SK-N-SH treated with all-trans-retinoic acid at 6 μM for 48 hours (cell line): Measurements from ENCODE around the gene GPSM1.

Source experiments
- ATAC-seq: fragments of 200-7000 bp; cut with Tn5 transposase; 3 replicates; pipeline ENCODE4 v1.9.1; 2020; ENCODE audit warnings: mild to moderate bottlenecking, moderate library complexity
- ARNTL ChIP-seq: fragments of 450-650 bp; formaldehyde crosslinking; IDR thresholded peaks from 2 replicates; pipeline ENCODE4 v1.5.0; 2020; ENCODE audit warnings: low read depth, mild to moderate bottlenecking, moderate library complexity, borderline replicate concordance
- BACH2 ChIP-seq: fragments of 250-450 bp; sonication (Bioruptor Pico); IDR thresholded peaks from 2 replicates; pipeline ENCODE4 v1.9.0; 2021; ENCODE audit warnings: mild to moderate bottlenecking, borderline replicate concordance
- CREB5 ChIP-seq: fragments of 250-450 bp; sonication (Bioruptor Pico); IDR thresholded peaks from 2 replicates; pipeline ENCODE4 v1.5.1; 2020; ENCODE audit warnings: low read depth, mild to moderate bottlenecking, moderate library complexity
- CSDC2 ChIP-seq: fragments of 250-450 bp; sonication (Bioruptor Pico); IDR thresholded peaks from 2 replicates; pipeline ENCODE4 v1.5.0; 2020; ENCODE audit warnings: mild to moderate bottlenecking, moderate library complexity
- CSRNP3 ChIP-seq: fragments of 250-450 bp; sonication (Bioruptor Pico); IDR thresholded peaks from 2 replicates; pipeline ENCODE4 v1.5.1; 2021; ENCODE audit warnings: mild to moderate bottlenecking, moderate library complexity
- ESRRG ChIP-seq: fragments of 250-450 bp; sonication (Bioruptor Pico); IDR thresholded peaks from 2 replicates; pipeline ENCODE4 v1.6.1; 2021; ENCODE audit warnings: mild to moderate bottlenecking
- GLIS3 ChIP-seq: fragments of 250-450 bp; sonication (Bioruptor Pico); IDR thresholded peaks from 2 replicates; pipeline ENCODE4 v1.5.0; 2020; ENCODE audit warnings: mild to moderate bottlenecking, moderate library complexity
- ISL1 ChIP-seq: fragments of 250-450 bp; sonication (Bioruptor Pico); IDR thresholded peaks from 2 replicates; pipeline ENCODE4 v2.1.2; 2022; ENCODE audit warnings: mild to moderate bottlenecking, moderate library complexity
- OSR1 ChIP-seq: fragments of 250-450 bp; sonication (Bioruptor Pico); IDR thresholded peaks from 2 replicates; pipeline ENCODE4 v1.8.0; 2022; ENCODE audit warnings: moderate library complexity, mild to moderate bottlenecking, inconsistent platforms
- PATZ1 ChIP-seq: fragments of 250-450 bp; sonication (Bioruptor Pico); IDR thresholded peaks from 2 replicates; pipeline ENCODE4 v1.8.0; 2020; ENCODE audit warnings: mild to moderate bottlenecking, moderate library complexity, borderline replicate concordance
- POU6F1 ChIP-seq: fragments of 250-450 bp; sonication (Bioruptor Pico); IDR thresholded peaks from 2 replicates; pipeline ENCODE4 v1.8.0; 2021; ENCODE audit warnings: low read depth, mild to moderate bottlenecking, moderate library complexity, borderline replicate concordance
- PPARA ChIP-seq: fragments of 250-450 bp; sonication (Bioruptor Pico); IDR thresholded peaks from 2 replicates; pipeline ENCODE4 v1.5.0; 2020; ENCODE audit warnings: mild to moderate bottlenecking, borderline replicate concordance
- RARB ChIP-seq: fragments of 250-450 bp; sonication (Bioruptor Pico); IDR thresholded peaks from 2 replicates; pipeline ENCODE4 v1.8.0; 2021; ENCODE audit warnings: mild to moderate bottlenecking, moderate library complexity
- SNAI2 ChIP-seq: fragments of 250-450 bp; sonication (Bioruptor Pico); IDR thresholded peaks from 2 replicates; pipeline ENCODE4 v1.5.0; 2020; ENCODE audit warnings: mild to moderate bottlenecking, moderate library complexity
- TCF4 ChIP-seq: fragments of 250-450 bp; sonication (Bioruptor Pico); IDR thresholded peaks from 2 replicates; pipeline ENCODE4 v1.8.0; 2021; ENCODE audit warnings: mild to moderate bottlenecking, moderate library complexity, borderline replicate concordance
- TOX ChIP-seq: fragments of 250-450 bp; sonication (Bioruptor Pico); IDR thresholded peaks from 2 replicates; pipeline ENCODE4 v1.8.0; 2021; ENCODE audit warnings: mild to moderate bottlenecking, moderate library complexity, borderline replicate concordance
- TSHZ2 ChIP-seq: fragments of 250-450 bp; sonication (Bioruptor Pico); IDR thresholded peaks from 2 replicates; pipeline ENCODE4 v1.5.0; 2020; ENCODE audit warnings: mild to moderate bottlenecking, moderate library complexity
- ZC3H10 ChIP-seq: fragments of 250-450 bp; sonication (Bioruptor Pico); IDR thresholded peaks from 2 replicates; pipeline ENCODE4 v1.5.1; 2021; ENCODE audit warnings: mild to moderate bottlenecking, moderate library complexity
- ZFP3 ChIP-seq: fragments of 250-450 bp; sonication (Bioruptor Pico); IDR thresholded peaks from 2 replicates; pipeline ENCODE4 v1.5.0; 2020; ENCODE audit warnings: mild to moderate bottlenecking, moderate library complexity
- ZNF565 ChIP-seq: fragments of 450-650 bp; formaldehyde crosslinking; conservative IDR thresholded peaks from 2 replicates; pipeline ENCODE4 v1.5.0; 2020; ENCODE audit warnings: low read depth, mild to moderate bottlenecking, moderate library complexity
- ZNF70 ChIP-seq: fragments of 450-650 bp; formaldehyde crosslinking; IDR thresholded peaks from 2 replicates; pipeline ENCODE4 v1.5.0; 2020; ENCODE audit warnings: mild to moderate bottlenecking, moderate library complexity
- ZNF8 ChIP-seq: fragments of 450-650 bp; formaldehyde crosslinking; IDR thresholded peaks from 2 replicates; pipeline ENCODE4 v1.5.0; 2020; ENCODE audit warnings: mild to moderate bottlenecking, moderate library complexity

Gene GPSM1

GRCh38 chr9:136333486-136333885, 6.1 kb downstream of the GPSM1 start:
- no peak for ATAC-seq
- TF ChIP-seq POU6F1 (no peak), ZNF565 (CRISPR knock-in tag) (no peak), ESRRG (CRISPR knock-in tag) (no peak), ZNF70 (CRISPR knock-in tag) (no peak), CREB5 (CRISPR knock-in tag) (no peak), TSHZ2 (CRISPR knock-in tag) (no peak), TOX (CRISPR knock-in tag) (no peak), GLIS3 (CRISPR knock-in tag) (no peak), OSR1 (CRISPR knock-in tag) (no peak), ZC3H10 (CRISPR knock-in tag) (no peak), ZFP3 (no peak), BACH2 (no peak), RARB (CRISPR knock-in tag) (no peak), ZNF8 (CRISPR knock-in tag) (no peak), TCF4 (CRISPR knock-in tag) (no peak), CSRNP3 (CRISPR knock-in tag) (no peak), SNAI2 (no peak), PPARA (CRISPR knock-in tag) (no peak), ISL1 (no peak)

GRCh38 chr9:136334541-136334940, 7.2 kb downstream of the GPSM1 start:
- ATAC-seq = no peak
- TF ChIP-seq ESRRG (CRISPR knock-in tag) = no peak
- no peak for TF ChIP-seq POU6F1
- TF ChIP-seq PPARA (CRISPR knock-in tag) = no peak
- TF ChIP-seq TSHZ2 (CRISPR knock-in tag) = no peak
- no peak for TF ChIP-seq RARB (CRISPR knock-in tag)
- TF ChIP-seq OSR1 (CRISPR knock-in tag) = no peak
- no peak for TF ChIP-seq ZNF565 (CRISPR knock-in tag)
- TF ChIP-seq CSRNP3 (CRISPR knock-in tag) = no peak
- TF ChIP-seq ZFP3 = no peak
- TF ChIP-seq CREB5 (CRISPR knock-in tag) = no peak
- TF ChIP-seq TCF4 (CRISPR knock-in tag) = no peak
- no peak for TF ChIP-seq ISL1
- no peak for TF ChIP-seq PATZ1 (CRISPR knock-in tag)
- no peak for TF ChIP-seq ARNTL (CRISPR knock-in tag)
- no peak for TF ChIP-seq BACH2
- no peak for TF ChIP-seq ZNF70 (CRISPR knock-in tag)
- no peak for TF ChIP-seq CSDC2
- TF ChIP-seq ZC3H10 (CRISPR knock-in tag) = no peak
- TF ChIP-seq SNAI2 = no peak
